Esophagus muscularis mucosa (tissue), 4 donors: ENCODE measurements around the gene ADCY5. TPM values are rescaled to one million over a fixed set of nuclear protein-coding genes. Genes with fewer than 3 reads are reported as not detected.

Experiments
- DNase-seq: peaks from one replicate; pipeline ENCODE4 v3.0.0-alpha.2; 2017; ENCODE audit errors: extremely low spot score
- H3K27ac ChIP-seq, 4 donors: fragments of 200-600 bp; sonication (generic); replicated peaks in 1 of 4; 1 replicate in 3 of 4; 2 replicates in 1 of 4; pipeline ENCODE4 v1.5.1; 2016 to 2019; ENCODE audit warnings: mild to moderate bottlenecking in 1 of 4
- H3K27me3 ChIP-seq, 4 donors: fragments of 200-600 bp; sonication (generic); one replicate each; pipeline versions ENCODE4 v1.5.1 to v1.6.0; 2016 to 2019
- H3K36me3 ChIP-seq, 4 donors: fragments of 200-600 bp; sonication (generic); one replicate each; pipeline ENCODE4 v1.5.1; 2016 to 2019
- H3K4me1 ChIP-seq, 4 donors: fragments of 200-600 bp; sonication (generic); one replicate each; pipeline ENCODE4 v1.5.1; 2016 to 2019
- H3K4me3 ChIP-seq, 4 donors: fragments of 200-600 bp; sonication (generic); 1 replicate in 2 of 4; 2 replicates in 2 of 4; pipeline ENCODE4 v1.5.1; 2016 to 2019; ENCODE audit warnings: mild to moderate bottlenecking in 4 of 4, moderate library complexity in 1 of 4
- H3K9me3 ChIP-seq, 4 donors: fragments of 200-600 bp; sonication (generic); 1 replicate in 3 of 4; 2 replicates in 1 of 4; pipeline ENCODE4 v1.5.1; 2016 to 2019
- CTCF ChIP-seq, 3 experiments: fragments of 200-600 bp in 2 of 3; fragments of 450-650 bp in 1 of 3; sonication (generic) in 2 of 3; IDR thresholded peaks; one replicate each; pipeline ENCODE4 v1.5.1; 2017 to 2019; ENCODE audit warnings: antibody characterized with exemption in 3 of 3, mild to moderate bottlenecking in 2 of 3, moderate library complexity in 1 of 3
- EP300 ChIP-seq: sonication (generic); formaldehyde crosslinking; IDR thresholded peaks from one replicate; pipeline ENCODE4 v1.6.1; 2017; ENCODE audit warnings: antibody characterized with exemption
- POLR2A ChIP-seq: fragments of 450-650 bp; IDR thresholded peaks from one replicate; pipeline ENCODE4 v1.6.1; 2017; ENCODE audit warnings: antibody characterized with exemption, moderate library complexity, mild to moderate bottlenecking, low read depth
- POLR2AphosphoS5 ChIP-seq, 2 donors: sonication (generic); formaldehyde crosslinking; IDR thresholded peaks; one replicate each; pipeline ENCODE4 v1.6.1; 2017; ENCODE audit warnings: antibody characterized with exemption in 2 of 2
- WGBS: methylation state at CpG from one replicate; pipeline ENCODE4 v1.1.5; 2018; 5-methylcytosine and 5-hydroxymethylcytosine counted together
- intact Hi-C: fragments of 100-400 bp; cut with DNase I; formaldehyde crosslinking; loops from one replicate; pipeline ENCODE4 v1.15.1; 2023
- total RNA-seq, 4 donors: library from RNA; depleted of rRNA; stranded (reverse); fragments of >200 nt; gene quantifications; one replicate each; pipeline versions ENCODE4 v1.1.0 to v1.2.1, GENCODE V29; 2016

The ADCY5 gene
- total RNA-seq, 4 donors from 2014 or later = 133 to 228 (median 189) TPM

- no peak overlapping the region for H3K4me3 ChIP-seq
- 79% methylated on average over 2 of the region's 2 CpGs for WGBS
- H3K9me3 ChIP-seq = no peaks in the 10 kb centered on the region
- H3K36me3 ChIP-seq = peaks cover 0 to 26% (median 5%) of the 10 kb centered on the region in 4 donors
- no peaks in the 10 kb centered on the region for H3K27me3 ChIP-seq
- DNase-seq = no peak
- intact Hi-C loops = no loop called here
- TF ChIP-seq POLR2AphosphoS5 (IDR thresholded peaks at IDR 0.05) = no peak
- no peak for TF ChIP-seq POLR2A
- no peak for TF ChIP-seq EP300
- TF ChIP-seq CTCF (IDR thresholded peaks at IDR 0.05) = no peak
- no peak overlapping the region for H3K27ac ChIP-seq
- peaks cover 0 to 5% (median 0%) of the 10 kb centered on the region in 4 donors for H3K4me1 ChIP-seq
These were observed 186.7 kb downstream of the ADCY5 start for GRCh38 chr3:123262226-123262625.

DNA sequence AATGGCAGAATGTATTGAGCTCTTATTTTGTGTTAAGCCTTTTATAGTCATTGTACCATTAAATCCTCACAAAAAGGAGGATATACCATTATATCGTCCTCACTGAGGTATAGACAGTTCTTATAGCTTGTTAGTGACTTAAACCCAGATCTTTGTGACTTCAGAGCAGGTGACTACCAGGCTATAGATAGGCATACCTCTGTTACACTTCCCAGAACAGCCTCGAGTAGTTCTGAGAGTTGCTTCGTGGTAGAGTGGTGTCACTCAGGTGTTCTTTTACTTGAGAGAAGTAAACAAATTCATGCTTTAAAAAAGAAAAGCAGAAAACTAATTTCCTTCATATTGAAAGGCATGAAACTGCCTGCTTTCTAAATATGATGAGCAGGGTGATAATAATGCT lies 187.2 kb downstream of the ADCY5 start:
- peaks cover 2 to 32% (median 8%) of the 10 kb centered on the region in 4 donors for H3K36me3 ChIP-seq
- WGBS = 88% methylated on average over 3 of the region's 3 CpGs
- intact Hi-C loops = no loop called here
- H3K9me3 ChIP-seq = no peaks in the 10 kb centered on the region
- no peak overlapping the region for H3K27ac ChIP-seq
- no peak for TF ChIP-seq POLR2A
- no peak for TF ChIP-seq POLR2AphosphoS5 (IDR thresholded peaks at IDR 0.05)
- no peak for TF ChIP-seq EP300
- TF ChIP-seq CTCF (IDR thresholded peaks at IDR 0.05) = no peak
- peaks cover 0 to 5% (median 0%) of the 10 kb centered on the region in 4 donors for H3K4me1 ChIP-seq
- no peak for DNase-seq
- H3K4me3 ChIP-seq = no peak overlapping the region
- no peaks in the 10 kb centered on the region for H3K27me3 ChIP-seq

DNA sequence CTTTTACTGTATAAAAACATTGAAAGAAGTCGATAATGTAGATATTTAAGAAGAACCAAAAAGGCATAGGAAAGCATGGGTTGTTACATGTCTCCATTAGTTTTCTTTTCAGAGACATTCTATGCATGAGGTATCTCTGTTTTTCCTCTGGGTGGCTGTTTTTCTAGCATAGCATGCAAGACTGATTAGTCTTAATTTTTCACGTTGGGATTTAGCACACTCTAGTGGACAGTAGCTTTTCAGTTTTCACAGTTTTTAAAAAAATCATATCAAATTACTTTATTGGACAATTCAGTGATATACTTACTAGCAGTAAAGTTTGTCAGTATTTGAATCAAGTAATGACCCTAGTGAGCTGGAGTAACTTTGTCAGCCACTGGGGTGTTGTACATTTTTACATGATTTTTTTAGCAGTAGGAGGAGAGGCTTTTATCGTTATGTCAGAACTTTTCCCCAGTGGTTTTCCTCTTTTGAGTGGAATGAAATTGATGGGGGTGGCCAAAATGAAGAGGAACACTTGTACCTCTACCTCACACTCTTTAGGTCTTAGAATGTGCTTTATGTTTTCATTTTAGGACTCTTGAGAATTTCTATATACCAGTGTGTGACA lies 190.0 kb downstream of the ADCY5 start:
- peak; percentile 47 to 56 (median 47) for TF ChIP-seq CTCF (IDR thresholded peaks at IDR 0.05)
- TF ChIP-seq POLR2AphosphoS5 (IDR thresholded peaks at IDR 0.05) = no peak
- no peak for DNase-seq
- Histone ChIP-seq H3K4me3 (no peak overlapping the region), H3K36me3 (peaks cover 4 to 35% (median 8%) of the 10 kb centered on the region in 4 donors), H3K9me3 (no peaks in the 10 kb centered on the region), H3K4me1 (peaks cover 0 to 5% (median 0%) of the 10 kb centered on the region in 4 donors), H3K27me3 (no peaks in the 10 kb centered on the region), H3K27ac (no peak overlapping the region)
- intact Hi-C loops = loop anchor here (10.0 kb wide), 1 partner anchor 314 kb away; no protein-coding TSS in a partner anchor
- 54% methylated on average over 3 of the region's 3 CpGs for WGBS

- TF ChIP-seq POLR2A (no peak), POLR2AphosphoS5 (IDR thresholded peaks at IDR 0.05) (no peak), CTCF (IDR thresholded peaks at IDR 0.05) (no peak), EP300 (no peak)
- intact Hi-C loops = loop anchor here (10.0 kb wide), 1 partner anchor 314 kb away; no protein-coding TSS in a partner anchor
- Histone ChIP-seq H3K9me3 (no peaks in the 10 kb centered on the region), H3K4me3 (no peak overlapping the region), H3K4me1 (peaks cover 0 to 5% (median 0%) of the 10 kb centered on the region in 4 donors), H3K27me3 (no peaks in the 10 kb centered on the region), H3K27ac (no peak overlapping the region), H3K36me3 (peaks cover 4 to 31% (median 8%) of the 10 kb centered on the region in 4 donors)
- DNase-seq = no peak
These were observed 190.5 kb downstream of the ADCY5 start for GRCh38 chr3:123258359-123258758.
